Superior temporal gyrus (tissue), 1 donor: Measurements from ENCODE around the gene NMRK1.

Source experiments
- DNase-seq: peaks from one replicate; pipeline ENCODE4 v3.0.0-alpha.2; 2016; ENCODE audit errors: extremely low spot score

NMRK1 gene

GRCh38 chr9:75063556-75064305, 24.2 kb downstream of the NMRK1 start:
- DNase-seq, result no peak

GRCh38 chr9:75061169-75061568, 26.8 kb downstream of the NMRK1 start:
- DNase-seq, result no peak

- DNase-seq, result no peak
These were observed 33.5 kb downstream of the NMRK1 start for GRCh38 chr9:75054368-75055001.

GRCh38 chr9:75053869-75054268, 34.1 kb downstream of the NMRK1 start:
- DNase-seq, result no peak

- no peak for DNase-seq
These were observed 36.7 kb downstream of the NMRK1 start for GRCh38 chr9:75051285-75051684.

GRCh38 chr9:75047506-75047905, 40.4 kb downstream of the NMRK1 start:
- no peak for DNase-seq

- DNase-seq, result no peak
These were observed 41.1 kb downstream of the NMRK1 start for GRCh38 chr9:75046725-75047345.

GRCh38 chr9:75041041-75041440, 46.9 kb downstream of the NMRK1 start:
- no peak for DNase-seq

- DNase-seq, result no peak
These were observed 48.2 kb downstream of the NMRK1 start for GRCh38 chr9:75039801-75040200.

GRCh38 chr9:75039009-75039408, 48.9 kb downstream of the NMRK1 start:
- peak; percentile 45 for DNase-seq

- no peak for DNase-seq
These were observed 51.2 kb downstream of the NMRK1 start for GRCh38 chr9:75036793-75037192.

- no peak for DNase-seq
These were observed 54.0 kb downstream of the NMRK1 start for GRCh38 chr9:75033791-75034473.

- DNase-seq, result peak; percentile 57
These were observed 60.5 kb downstream of the NMRK1 start for GRCh38 chr9:75027187-75028107.

GRCh38 chr9:75023846-75024245, 64.1 kb downstream of the NMRK1 start:
- DNase-seq, result no peak

- DNase-seq, result no peak
These were observed 68.3 kb downstream of the NMRK1 start for GRCh38 chr9:75019654-75020053.

GRCh38 chr9:75019022-75019421, 68.9 kb downstream of the NMRK1 start:
- no peak for DNase-seq

- no peak for DNase-seq
These were observed 70.6 kb downstream of the NMRK1 start for GRCh38 chr9:75017378-75017777.

GRCh38 chr9:75013735-75014134, 74.2 kb downstream of the NMRK1 start:
- DNase-seq, result no peak
